ENCODE results near the gene RNASEL. TPM values are rescaled to one million over a fixed set of nuclear protein-coding genes. Genes with fewer than 3 reads are reported as not detected.

RNASEL gene
- total and polyA plus RNA-seq, 2 donors (not counting 1 experiment from before 2014, with no cell fraction given), result 6.9 to 18.1 TPM

DNA sequence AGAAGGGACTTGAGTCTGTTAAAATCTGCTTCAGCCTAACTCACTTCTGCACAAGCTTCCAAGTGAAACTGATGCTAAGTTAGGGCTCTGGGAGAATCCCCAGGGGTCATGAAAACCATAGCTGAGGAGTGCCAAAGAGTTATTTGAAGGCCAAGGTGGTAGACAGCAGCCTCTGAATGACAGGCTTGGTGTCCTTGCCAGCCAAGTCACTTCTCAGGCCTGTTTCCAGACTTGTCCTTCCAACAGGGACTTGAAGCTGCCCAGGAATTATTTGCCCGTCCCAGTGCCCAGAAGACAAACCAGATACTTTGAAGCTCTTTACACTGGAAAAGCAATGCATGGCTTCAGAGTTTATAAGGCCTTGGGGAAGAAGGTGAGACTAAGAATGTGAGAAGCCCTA is 33.6 kb downstream of the RNASEL start:
- H3K27me3 Mint-ChIP-seq, result no peaks in the 10 kb centered on the region
- TF ChIP-seq EZH2 (IDR thresholded peaks at IDR 0.05; ENCODE audit: borderline replicate concordance, insufficient read depth, low read depth, low read length, poor library complexity, severe bottlenecking), result no peak
- TF ChIP-seq, protein P1, sequence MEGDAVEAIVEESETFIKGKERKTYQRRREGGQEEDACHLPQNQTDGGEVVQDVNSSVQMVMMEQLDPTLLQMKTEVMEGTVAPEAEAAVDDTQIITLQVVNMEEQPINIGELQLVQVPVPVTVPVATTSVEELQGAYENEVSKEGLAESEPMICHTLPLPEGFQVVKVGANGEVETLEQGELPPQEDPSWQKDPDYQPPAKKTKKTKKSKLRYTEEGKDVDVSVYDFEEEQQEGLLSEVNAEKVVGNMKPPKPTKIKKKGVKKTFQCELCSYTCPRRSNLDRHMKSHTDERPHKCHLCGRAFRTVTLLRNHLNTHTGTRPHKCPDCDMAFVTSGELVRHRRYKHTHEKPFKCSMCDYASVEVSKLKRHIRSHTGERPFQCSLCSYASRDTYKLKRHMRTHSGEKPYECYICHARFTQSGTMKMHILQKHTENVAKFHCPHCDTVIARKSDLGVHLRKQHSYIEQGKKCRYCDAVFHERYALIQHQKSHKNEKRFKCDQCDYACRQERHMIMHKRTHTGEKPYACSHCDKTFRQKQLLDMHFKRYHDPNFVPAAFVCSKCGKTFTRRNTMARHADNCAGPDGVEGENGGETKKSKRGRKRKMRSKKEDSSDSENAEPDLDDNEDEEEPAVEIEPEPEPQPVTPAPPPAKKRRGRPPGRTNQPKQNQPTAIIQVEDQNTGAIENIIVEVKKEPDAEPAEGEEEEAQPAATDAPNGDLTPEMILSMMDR (IDR thresholded peaks at IDR 0.05), result no peak
- Histone ChIP-seq H3K79me2 (ENCODE audit: control insufficient read depth, insufficient read depth, low read length) (no peaks in the 10 kb centered on the region), H3K27ac (ENCODE audit: low read length in 2 of 2) (no peak overlapping the region), H3K27me3 (replicated peaks in 1 of 4; ENCODE audit: control extremely low read depth in 1 of 4, control insufficient read depth in 3 of 4, insufficient read depth in 4 of 4, low read length in 3 of 4) (peaks cover 0 to 1% (median 0%) of the 10 kb centered on the region in 4 experiments), H2AFZ (ENCODE audit: insufficient read depth, low read depth, low read length, poor library complexity, severe bottlenecking) (no peak overlapping the region), H3K4me3 (ENCODE audit: control extremely low read depth in 1 of 5, extremely low read depth in 1 of 5, insufficient read depth in 1 of 5, low read depth in 2 of 5, low read length in 4 of 5) (no peak overlapping the region), H3K9me3 (ENCODE audit: control extremely low read depth in 1 of 3, control insufficient read depth in 2 of 3, insufficient read depth in 1 of 3, low read length in 2 of 3) (peaks cover 4 to 13% (median 7%) of the 10 kb centered on the region in 3 donors), H3K4me1 (ENCODE audit: control insufficient read depth in 2 of 2, insufficient read depth in 2 of 2, low read length in 2 of 2) (no peaks in the 10 kb centered on the region), H4K20me1 (ENCODE audit: control insufficient read depth, insufficient read depth, low read length, poor library complexity, severe bottlenecking) (no peaks in the 10 kb centered on the region), H3K9ac (ENCODE audit: low read length) (no peak overlapping the region), H3K4me2 (replicated peaks; ENCODE audit: low read depth, low read length, poor library complexity, severe bottlenecking) (no peak overlapping the region), H3K36me3 (replicated peaks in 1 of 2; ENCODE audit: control extremely low read depth in 1 of 2, control insufficient read depth in 1 of 2, extremely low read depth in 1 of 2, insufficient read depth in 2 of 2, low read length in 1 of 2) (no peaks in the 10 kb centered on the region)
- intact Hi-C loops (cut with micrococcal nuclease), result no loop called here
- DNase-seq, result no peak
- H3K4me3 Mint-ChIP-seq, result no peak overlapping the region
- ChIA-PET POLR2A (no interaction called here), CTCF (no interaction called here)
- ATAC-seq (ENCODE audit: low read depth), result no peak
- no peak overlapping the region for H3K27ac Mint-ChIP-seq
- WGBS (ENCODE audit: insufficient coverage), result 100% methylated on average over 1 of the region's 1 CpG
- peaks cover 4% of the 10 kb centered on the region for H3K9me3 Mint-ChIP-seq (ENCODE audit: insufficient read depth)
- H3K4me1 Mint-ChIP-seq, result peaks cover 2% of the 10 kb centered on the region

DNA sequence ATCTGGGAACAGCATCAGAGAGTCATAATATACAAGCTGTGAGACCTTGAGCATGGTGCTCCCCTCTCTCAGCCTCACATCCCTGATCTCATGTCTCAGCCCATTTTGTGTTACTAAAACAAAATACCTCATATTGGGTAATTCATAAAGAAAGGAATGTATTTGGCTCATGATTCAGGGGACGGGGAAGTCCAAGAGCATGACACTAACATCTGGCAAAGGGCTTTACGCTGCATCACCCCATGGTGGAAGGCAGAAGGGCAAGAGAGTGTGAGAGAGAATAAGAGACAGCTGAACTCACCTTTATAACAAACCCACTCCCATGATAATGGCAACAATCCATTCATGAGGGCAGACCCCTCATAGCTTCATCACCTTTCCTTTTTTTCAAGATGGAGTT is 36.5 kb downstream of the RNASEL start:
- H3K27ac ChIP-seq (ENCODE audit: low read length in 2 of 2), result no peak overlapping the region
- Mint-ChIP-seq H3K4me3 (no peak overlapping the region), H3K9me3 (ENCODE audit: insufficient read depth) (peaks cover 4% of the 10 kb centered on the region), H3K4me1 (peaks cover 2% of the 10 kb centered on the region), H3K27me3 (no peaks in the 10 kb centered on the region), H3K27ac (no peak overlapping the region)
- no peaks in the 10 kb centered on the region for H4K20me1 ChIP-seq (ENCODE audit: control insufficient read depth, insufficient read depth, low read length, poor library complexity, severe bottlenecking)
- intact Hi-C loops (cut with micrococcal nuclease), result no loop called here
- H3K36me3 ChIP-seq (replicated peaks in 1 of 2; ENCODE audit: control extremely low read depth in 1 of 2, control insufficient read depth in 1 of 2, extremely low read depth in 1 of 2, insufficient read depth in 2 of 2, low read length in 1 of 2), result no peaks in the 10 kb centered on the region
- no peaks in the 10 kb centered on the region for H3K79me2 ChIP-seq (ENCODE audit: control insufficient read depth, insufficient read depth, low read length)
- WGBS (ENCODE audit: insufficient coverage), result no CpG with 5 or more reads among the region's 2 CpGs
- ChIA-PET CTCF (no interaction called here), POLR2A (no interaction called here)
- ATAC-seq (ENCODE audit: low read depth), result no peak
- no peak for TF ChIP-seq EZH2 (IDR thresholded peaks at IDR 0.05; ENCODE audit: borderline replicate concordance, insufficient read depth, low read depth, low read length, poor library complexity, severe bottlenecking)
- TF ChIP-seq, protein P1 (IDR thresholded peaks at IDR 0.05), result no peak
- no peak overlapping the region for H2AFZ ChIP-seq (ENCODE audit: insufficient read depth, low read depth, low read length, poor library complexity, severe bottlenecking)
- no peak overlapping the region for H3K4me3 ChIP-seq (ENCODE audit: control extremely low read depth in 1 of 5, extremely low read depth in 1 of 5, insufficient read depth in 1 of 5, low read depth in 2 of 5, low read length in 4 of 5)
- no peak for DNase-seq
- H3K9ac ChIP-seq (ENCODE audit: low read length), result no peak overlapping the region
- no peaks in the 10 kb centered on the region for H3K4me1 ChIP-seq (ENCODE audit: control insufficient read depth in 2 of 2, insufficient read depth in 2 of 2, low read length in 2 of 2)
- no peak overlapping the region for H3K4me2 ChIP-seq (replicated peaks; ENCODE audit: low read depth, low read length, poor library complexity, severe bottlenecking)
- no peaks in the 10 kb centered on the region for H3K27me3 ChIP-seq (replicated peaks in 1 of 4; ENCODE audit: control extremely low read depth in 1 of 4, control insufficient read depth in 3 of 4, insufficient read depth in 4 of 4, low read length in 3 of 4)
- peaks cover 4 to 13% (median 7%) of the 10 kb centered on the region in 3 donors for H3K9me3 ChIP-seq (ENCODE audit: control extremely low read depth in 1 of 3, control insufficient read depth in 2 of 3, insufficient read depth in 1 of 3, low read length in 2 of 3)

Data from B cell (primary cell).